ENCODE results near the gene EPB41L4A. TPM values are rescaled to one million over a fixed set of nuclear protein-coding genes. Genes with fewer than 3 reads are reported as not detected.

Gene EPB41L4A
- total RNA-seq, 1 donor from 2014 or later, result 37.7 TPM

DNA sequence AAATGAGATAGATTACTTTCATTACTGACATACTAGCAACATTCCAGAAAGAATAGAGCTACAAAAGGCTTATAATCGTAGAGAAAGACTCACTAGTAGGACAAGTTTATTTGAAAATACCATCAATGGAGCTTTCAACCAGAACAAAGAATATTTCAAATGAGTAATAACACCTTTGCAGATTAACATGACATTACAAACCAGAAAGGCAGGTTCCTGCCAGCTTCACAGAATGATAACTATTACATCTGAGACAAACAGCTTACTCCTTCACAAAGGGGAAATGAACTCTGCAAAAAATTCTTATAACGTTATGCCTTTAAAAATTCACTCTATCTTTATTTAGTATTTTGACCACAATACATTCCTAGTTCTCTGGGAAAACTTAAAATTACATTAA, 103.1 kb downstream of the EPB41L4A start:
- Mint-ChIP-seq H3K27ac (no peak overlapping the region), H3K9me3 (ENCODE audit: low read depth) (peaks cover 4% of the 10 kb centered on the region), H3K4me3 (ENCODE audit: low read depth) (no peak overlapping the region), H3K4me1 (ENCODE audit: low read depth) (peaks cover 13% of the 10 kb centered on the region), H3K36me3 (ENCODE audit: insufficient read depth) (peaks cover 4% of the 10 kb centered on the region), H3K27me3 (no peaks in the 10 kb centered on the region)
- DNase-seq (ENCODE audit: low spot score, unreplicated experiment), result no peak
- TF ChIP-seq, protein P1, sequence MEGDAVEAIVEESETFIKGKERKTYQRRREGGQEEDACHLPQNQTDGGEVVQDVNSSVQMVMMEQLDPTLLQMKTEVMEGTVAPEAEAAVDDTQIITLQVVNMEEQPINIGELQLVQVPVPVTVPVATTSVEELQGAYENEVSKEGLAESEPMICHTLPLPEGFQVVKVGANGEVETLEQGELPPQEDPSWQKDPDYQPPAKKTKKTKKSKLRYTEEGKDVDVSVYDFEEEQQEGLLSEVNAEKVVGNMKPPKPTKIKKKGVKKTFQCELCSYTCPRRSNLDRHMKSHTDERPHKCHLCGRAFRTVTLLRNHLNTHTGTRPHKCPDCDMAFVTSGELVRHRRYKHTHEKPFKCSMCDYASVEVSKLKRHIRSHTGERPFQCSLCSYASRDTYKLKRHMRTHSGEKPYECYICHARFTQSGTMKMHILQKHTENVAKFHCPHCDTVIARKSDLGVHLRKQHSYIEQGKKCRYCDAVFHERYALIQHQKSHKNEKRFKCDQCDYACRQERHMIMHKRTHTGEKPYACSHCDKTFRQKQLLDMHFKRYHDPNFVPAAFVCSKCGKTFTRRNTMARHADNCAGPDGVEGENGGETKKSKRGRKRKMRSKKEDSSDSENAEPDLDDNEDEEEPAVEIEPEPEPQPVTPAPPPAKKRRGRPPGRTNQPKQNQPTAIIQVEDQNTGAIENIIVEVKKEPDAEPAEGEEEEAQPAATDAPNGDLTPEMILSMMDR (IDR thresholded peaks at IDR 0.05; ENCODE audit: unreplicated experiment), result no peak

DNA sequence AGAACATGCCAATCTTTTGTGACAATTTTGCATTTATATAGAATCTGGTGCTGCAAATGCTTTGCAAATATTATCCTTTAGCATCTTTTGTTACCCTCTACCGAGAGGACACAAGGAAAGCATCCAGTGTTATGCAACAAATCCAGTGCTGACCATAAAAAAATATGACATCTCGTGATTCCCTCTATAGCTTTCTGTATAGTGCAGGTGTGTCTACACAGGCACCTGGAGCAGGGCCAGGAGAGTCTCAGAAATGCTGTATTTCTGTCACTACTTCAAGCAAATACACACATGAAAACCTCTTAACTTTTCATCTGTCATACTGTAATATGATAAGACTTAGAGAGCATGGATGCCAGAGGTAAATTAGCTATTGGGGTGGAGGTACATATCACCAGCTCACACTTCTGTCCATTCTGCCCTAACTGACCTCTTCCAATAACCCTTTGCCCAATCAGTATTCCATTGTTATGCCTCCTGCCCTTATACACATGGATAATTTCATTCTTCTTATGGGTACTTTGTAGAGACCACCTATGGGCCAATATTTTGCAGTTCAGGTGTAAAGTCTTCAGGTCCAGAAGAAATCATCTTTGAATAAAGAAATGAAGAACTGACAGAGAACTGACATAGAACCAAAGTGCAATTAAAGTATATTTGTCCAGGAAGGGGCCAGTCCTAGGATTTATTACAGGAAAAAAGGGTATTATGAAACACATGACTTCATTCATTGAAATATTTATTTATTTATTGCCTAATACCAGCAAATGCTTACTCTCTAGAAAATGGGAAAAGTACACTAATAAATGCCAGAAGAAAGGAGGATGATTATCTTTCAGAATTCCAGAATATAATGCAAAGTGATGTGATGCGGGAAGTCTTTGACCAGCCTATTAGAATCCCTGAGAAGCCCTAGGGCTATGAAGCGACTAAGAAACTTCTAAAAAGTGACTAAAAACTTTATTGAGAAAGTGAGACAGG, 106.5 kb downstream of the EPB41L4A start:
- Mint-ChIP-seq H3K9me3 (ENCODE audit: low read depth) (no peaks in the 10 kb centered on the region), H3K27me3 (no peaks in the 10 kb centered on the region), H3K27ac (no peak overlapping the region), H3K4me3 (ENCODE audit: low read depth) (no peak overlapping the region), H3K4me1 (ENCODE audit: low read depth) (peaks cover 9% of the 10 kb centered on the region), H3K36me3 (ENCODE audit: insufficient read depth) (peaks cover 4% of the 10 kb centered on the region)
- TF ChIP-seq, protein P1 (IDR thresholded peaks at IDR 0.05; ENCODE audit: unreplicated experiment), result no peak
- no peak for DNase-seq (ENCODE audit: low spot score, unreplicated experiment)

DNA sequence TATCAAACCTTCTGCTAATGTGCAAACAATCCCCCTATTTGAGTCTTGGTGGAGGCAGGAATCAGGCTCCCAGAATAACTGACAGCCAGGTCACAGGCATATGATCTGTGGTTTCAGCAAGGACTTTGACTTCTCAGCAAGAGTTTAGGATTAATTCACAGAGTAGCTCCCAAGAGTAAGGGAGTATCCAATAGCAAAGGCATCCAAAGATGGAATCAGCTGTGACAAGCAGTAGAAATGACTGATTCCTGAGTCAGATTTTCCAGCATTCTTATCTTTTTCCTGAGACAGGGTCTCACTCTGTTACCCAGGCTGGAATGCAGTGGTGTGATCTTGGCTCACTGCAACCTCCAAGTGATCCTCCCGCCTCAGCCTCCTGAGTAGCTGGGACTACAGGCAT, 108.3 kb downstream of the EPB41L4A start:
- no peaks in the 10 kb centered on the region for H3K27me3 Mint-ChIP-seq
- DNase-seq (ENCODE audit: low spot score, unreplicated experiment), result no peak
- H3K4me3 Mint-ChIP-seq (ENCODE audit: low read depth), result no peak overlapping the region
- H3K9me3 Mint-ChIP-seq (ENCODE audit: low read depth), result no peaks in the 10 kb centered on the region
- H3K27ac Mint-ChIP-seq, result no peak overlapping the region
- H3K4me1 Mint-ChIP-seq (ENCODE audit: low read depth), result peaks cover 4% of the 10 kb centered on the region
- peaks cover 5% of the 10 kb centered on the region for H3K36me3 Mint-ChIP-seq (ENCODE audit: insufficient read depth)
- TF ChIP-seq, protein P1 (IDR thresholded peaks at IDR 0.05; ENCODE audit: unreplicated experiment), result no peak

DNA sequence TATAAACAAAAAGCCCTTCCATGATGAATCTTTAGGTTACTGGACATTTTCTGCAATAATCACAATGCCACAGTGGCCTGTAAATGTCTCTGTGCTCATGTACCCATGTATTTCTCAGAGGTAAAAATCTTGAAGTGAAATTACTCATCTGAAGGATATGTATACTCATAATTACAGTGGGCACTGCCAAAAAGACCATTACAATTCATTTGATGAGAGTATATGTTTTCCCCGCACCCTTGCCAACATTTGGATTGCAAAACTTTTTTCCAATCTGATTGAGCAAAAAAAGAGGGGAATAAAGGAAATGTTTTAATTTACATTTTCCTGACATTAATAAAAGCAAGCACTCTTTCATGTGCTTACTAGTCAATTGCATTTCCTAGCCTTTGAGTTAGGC, 110.5 kb downstream of the EPB41L4A start:
- Mint-ChIP-seq H3K27ac (no peak overlapping the region), H3K4me3 (ENCODE audit: low read depth) (no peak overlapping the region), H3K27me3 (no peaks in the 10 kb centered on the region), H3K36me3 (ENCODE audit: insufficient read depth) (peaks cover 5% of the 10 kb centered on the region), H3K4me1 (ENCODE audit: low read depth) (no peaks in the 10 kb centered on the region), H3K9me3 (ENCODE audit: low read depth) (no peaks in the 10 kb centered on the region)
- TF ChIP-seq, protein P1 (IDR thresholded peaks at IDR 0.05; ENCODE audit: unreplicated experiment), result no peak
- no peak for DNase-seq (ENCODE audit: low spot score, unreplicated experiment)

DNA sequence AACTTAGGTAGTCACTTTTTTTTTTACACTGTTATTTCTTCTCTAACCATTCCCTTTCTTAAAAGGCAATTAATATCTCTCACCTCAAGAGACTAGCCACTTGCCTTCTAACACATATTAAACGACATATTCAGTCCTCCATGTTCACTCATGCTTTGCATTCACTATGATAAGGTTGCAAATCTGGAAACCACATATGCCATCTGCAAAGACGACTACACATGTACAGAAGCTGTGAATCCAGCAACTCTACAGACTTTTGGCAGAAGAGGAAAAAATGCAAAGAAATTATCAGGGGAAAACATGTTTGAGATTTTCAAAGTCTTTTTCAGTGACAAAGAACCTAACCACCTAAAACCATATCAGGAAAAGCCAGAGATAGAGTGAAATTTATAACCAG, 112.1 kb downstream of the EPB41L4A start:
- no peak overlapping the region for H3K27ac Mint-ChIP-seq
- TF ChIP-seq, protein P1 (IDR thresholded peaks at IDR 0.05; ENCODE audit: unreplicated experiment), result no peak
- no peak for DNase-seq (ENCODE audit: low spot score, unreplicated experiment)

More for the DNA sequence above, 112.1 kb downstream of the EPB41L4A start:
- Mint-ChIP-seq H3K27me3 (no peaks in the 10 kb centered on the region), H3K9me3 (ENCODE audit: low read depth) (no peaks in the 10 kb centered on the region), H3K4me1 (ENCODE audit: low read depth) (no peaks in the 10 kb centered on the region), H3K36me3 (ENCODE audit: insufficient read depth) (peaks cover 7% of the 10 kb centered on the region), H3K4me3 (ENCODE audit: low read depth) (no peak overlapping the region)

All from progenitor cell of endocrine pancreas (in vitro differentiated cells).